ENCODE measurements around the gene SERINC1. TPM values are rescaled to one million over a fixed set of nuclear protein-coding genes. Genes with fewer than 3 reads are reported as not detected.

SERINC1 gene
- total RNA-seq: 299 and 354 TPM in 2 replicates

GRCh38 chr6:122471107-122472021, at the start of gene SERINC1:
SERINC1 (minus strand) TSS chr6:122471807; CDS start chr6:122471737, 70 bp downstream.

GRCh38 chr6:122399348-122400120, 72.1 kb downstream of the SERINC1 start, which contains the start of gene HSF2:
HSF2 (plus strand) TSS chr6:122399652; CDS start chr6:122399738, 86 bp downstream.

Small RNA genes within 50 kb of the gene (small RNA-seq; reads per million reads assigned to genes)
- gene Z99129.1: not detected

Other genes starting within 250 kb of the SERINC1 start
- gene HSF2, start 72.2 kb downstream of the SERINC1 start, total RNA-seq: 17.0 and 23.6 TPM in 2 replicates
- 0.13 and 0.97 TPM in 2 replicates for gene PKIB, start 138.6 kb upstream of the SERINC1 start, total RNA-seq